NCI-H510A (cell line): ENCODE data around the gene ARHGAP12.

Experiments used
- DNase-seq: peaks from one replicate; lab custom pipeline; 2025; lab: John Stamatoyannopoulos, UW

ARHGAP12 gene

DNA sequence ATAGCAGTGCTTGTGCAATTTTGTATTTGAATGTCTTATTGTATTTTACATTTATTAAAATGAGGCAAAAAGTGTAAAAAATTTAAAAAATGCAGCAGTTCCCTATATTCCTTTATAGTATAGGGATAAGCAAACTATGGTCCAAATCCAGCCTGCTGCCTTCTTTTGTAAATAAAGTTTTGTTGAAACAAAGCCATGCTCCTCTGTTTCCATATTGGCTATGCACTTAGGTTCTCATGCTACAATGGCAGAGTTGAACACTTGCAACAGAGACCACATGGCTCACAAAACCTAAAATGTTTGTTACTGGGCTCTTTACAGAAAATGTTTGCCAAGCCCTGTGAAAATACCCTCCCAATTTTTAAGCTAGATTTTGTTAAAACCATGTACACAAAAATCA is 50.1 kb downstream of the ARHGAP12 start:
- DNase-seq = no peak

DNA sequence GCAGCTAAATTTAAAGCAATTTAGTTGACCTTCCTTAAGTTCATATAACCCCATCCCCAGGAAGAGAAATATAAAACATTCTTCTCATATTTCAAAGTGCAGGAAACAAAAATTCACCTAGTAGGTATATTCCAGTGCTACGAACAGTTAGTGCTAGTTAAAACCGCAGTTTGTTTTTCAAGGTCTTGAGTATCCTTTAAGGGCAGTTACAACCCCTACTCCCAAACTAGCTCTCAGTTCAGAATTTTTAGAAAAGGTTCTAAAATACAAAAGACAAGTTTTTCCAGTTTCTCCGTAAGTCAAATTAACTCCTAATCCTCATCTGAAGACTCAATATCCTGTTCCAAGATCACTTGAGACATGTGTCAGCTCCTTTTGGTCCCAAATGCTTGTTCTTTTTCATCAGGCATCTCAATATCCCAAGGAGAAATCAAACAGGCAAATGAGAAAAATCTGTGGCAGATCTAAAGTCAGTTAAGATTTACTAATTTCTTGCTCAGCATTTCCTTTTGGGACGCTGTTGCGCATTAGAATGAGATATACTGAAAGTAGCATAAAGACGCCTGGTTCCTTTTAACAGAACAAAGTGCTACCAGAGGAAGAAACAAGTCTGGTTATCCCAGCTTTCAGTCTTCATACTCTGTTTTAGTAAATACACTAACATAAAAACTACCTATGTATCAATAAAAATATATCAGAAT is 51.8 kb downstream of the ARHGAP12 start:
- no peak for DNase-seq

DNA sequence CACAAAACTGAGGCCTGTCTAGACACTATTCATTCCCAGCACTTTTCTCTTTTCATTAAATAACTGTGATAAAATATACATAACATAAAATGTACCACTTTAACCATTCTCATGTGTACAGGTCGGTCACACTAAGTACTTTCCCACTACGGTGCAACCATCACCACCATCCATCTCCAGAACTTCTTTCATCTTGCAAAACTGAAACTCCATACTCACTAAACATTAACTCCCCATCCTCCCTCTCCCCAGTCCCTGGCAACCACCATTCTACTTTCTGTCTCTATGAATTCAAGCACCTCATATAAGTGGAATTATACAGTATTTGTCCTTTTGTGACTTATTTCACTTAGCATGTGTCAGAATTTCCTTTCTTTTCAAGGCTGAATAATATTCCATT is 53.0 kb downstream of the ARHGAP12 start:
- DNase-seq = no peak

DNA sequence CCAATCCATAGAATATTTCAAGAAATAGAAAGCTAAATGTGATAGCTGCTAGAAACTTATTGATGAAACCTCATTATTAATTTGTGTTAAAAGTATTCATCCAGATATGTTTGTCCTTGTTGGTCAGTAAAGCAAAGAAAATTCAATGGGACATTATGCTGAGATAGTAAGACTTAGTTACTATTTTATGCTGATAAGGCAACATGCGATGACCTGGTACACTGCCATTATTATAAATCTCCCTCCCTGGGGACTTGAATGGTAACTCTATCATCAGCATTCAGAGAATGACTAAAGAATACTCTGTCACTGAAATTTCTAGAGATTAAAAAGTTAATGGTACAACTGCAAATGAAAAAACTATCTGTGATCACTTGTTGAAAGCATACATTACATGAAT is 54.9 kb downstream of the ARHGAP12 start:
- no peak for DNase-seq

DNA sequence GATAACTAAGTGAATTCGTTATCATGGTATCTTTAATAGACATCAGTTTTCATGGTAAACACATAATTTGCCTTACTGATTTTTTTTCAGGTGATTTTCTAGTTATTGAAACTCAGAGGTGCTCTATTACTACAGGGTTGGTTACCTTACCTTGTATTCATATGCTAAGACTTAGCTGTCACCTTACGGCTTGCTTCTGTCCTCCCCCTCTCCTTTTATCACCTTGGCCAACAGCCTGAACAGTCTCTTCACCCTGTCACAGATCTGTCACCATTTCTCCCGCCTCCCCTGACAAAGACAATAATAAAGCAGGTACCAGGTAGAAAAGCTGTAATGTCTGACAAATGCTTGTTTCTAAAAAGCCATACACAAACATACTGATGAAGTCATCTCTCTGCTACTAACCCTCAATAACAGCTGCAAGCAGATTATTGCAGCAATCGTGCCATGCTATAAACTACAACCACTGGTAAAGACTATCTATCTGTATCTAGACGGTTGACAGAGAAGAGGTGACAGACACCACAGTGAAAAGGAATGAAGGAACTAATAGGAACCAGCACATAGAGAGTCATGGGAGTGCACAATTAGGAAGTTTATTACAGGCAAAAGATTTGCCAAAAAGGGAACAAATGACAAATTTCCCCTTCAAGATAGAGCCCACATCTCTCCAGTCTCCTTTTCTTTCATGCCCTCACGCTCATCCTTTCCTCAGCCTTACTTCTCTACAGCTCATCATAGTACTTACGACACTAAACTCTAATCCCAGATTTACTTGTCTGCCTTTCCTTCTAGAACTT is 57.2 kb downstream of the ARHGAP12 start:
- no peak for DNase-seq

DNA sequence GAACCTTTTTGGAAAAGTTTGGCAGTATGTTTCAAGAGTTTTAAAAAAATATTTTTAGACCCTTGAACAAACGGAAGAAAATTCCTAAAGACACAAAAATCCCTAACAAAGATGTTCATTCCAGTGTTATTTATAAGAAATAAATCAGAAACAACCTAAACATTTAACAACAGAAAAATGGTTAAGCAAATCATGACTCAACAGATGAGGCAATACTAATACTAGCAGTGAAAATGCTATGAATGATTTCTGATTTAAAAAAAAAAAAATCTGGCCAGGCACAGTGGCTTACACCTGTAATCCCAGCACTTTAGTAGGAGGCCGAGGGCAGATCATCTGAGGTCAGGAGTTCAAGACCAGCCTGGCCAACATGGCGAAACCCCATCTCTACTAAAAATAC is 61.0 kb downstream of the ARHGAP12 start:
- no peak for DNase-seq

DNA sequence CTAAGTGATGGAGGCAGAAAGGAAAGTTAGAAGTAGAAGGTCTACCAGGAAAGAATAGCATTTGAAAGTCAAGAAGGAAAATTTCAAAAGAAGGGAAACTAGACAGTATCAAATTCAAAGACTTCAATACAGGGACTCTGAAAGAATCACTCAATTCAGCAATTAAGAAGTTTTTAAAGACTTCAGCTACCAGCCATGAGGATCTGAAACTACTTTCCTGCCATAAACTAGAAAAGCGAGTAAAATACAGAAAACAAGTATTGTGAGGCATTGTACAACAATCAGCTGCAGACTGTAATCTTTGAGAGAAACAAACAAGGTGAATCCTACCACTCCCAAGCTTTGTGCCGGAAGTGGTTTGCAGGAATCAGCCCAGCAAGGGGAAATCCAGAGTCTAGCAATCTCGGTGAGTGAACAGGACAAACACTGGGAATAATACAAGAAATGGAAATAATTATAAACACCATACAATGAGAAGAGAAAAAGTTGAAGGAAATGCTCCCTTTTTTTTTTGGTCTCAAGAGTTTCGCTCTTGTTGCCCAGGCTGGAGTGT is 62.4 kb downstream of the ARHGAP12 start:
- no peak for DNase-seq

DNA sequence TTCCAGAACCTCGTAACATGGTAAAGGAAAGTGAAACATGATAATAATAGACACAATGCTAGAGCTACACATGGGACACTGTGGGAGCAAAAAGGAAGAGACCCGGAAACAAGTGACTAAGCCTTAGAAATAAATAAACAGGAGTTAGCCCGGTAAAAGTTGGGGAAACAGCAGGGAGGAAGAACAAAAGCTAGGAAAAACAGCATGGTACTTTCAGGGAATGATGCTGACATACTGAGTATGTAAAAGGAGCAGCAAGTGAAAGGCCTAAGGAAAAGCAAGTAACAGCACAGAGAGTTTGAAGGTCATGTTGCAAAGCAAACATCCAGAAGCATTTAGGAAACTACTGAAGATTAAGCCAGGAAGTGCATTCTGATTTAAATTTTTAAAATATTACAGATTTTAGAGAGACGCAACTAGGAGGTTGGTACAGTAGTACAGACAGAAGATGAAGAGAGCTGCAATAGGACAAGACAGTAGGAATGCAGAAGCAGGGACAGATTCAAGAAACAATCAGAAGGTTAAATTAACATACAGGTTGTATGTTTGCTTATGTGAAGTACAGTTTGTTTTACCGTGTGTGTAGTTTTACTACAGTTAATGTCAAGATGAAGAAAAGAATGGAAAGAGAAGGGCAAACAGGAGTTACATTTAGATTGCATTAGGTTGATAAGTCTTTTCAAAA is 63.7 kb downstream of the ARHGAP12 start:
- DNase-seq = no peak

DNA sequence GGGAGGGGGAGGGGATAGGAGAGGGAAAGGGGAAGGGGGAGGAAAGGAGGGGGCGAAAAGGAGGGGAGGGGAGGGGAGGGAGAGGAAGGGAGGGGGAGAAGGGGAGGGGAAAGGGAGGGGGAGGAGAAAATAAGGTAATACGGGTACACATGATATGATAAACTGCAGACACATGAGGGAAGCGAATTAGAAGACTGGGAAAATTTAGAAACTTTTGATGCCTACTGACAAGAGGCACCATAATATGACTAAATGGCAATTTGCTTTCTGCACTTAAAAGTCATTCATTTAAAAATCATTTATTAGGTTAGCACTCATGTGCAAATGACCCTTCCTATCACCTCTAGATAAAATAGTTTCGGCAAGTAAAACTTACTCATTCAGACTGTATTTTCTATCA is 73.6 kb downstream of the ARHGAP12 start:
- DNase-seq = no peak

DNA sequence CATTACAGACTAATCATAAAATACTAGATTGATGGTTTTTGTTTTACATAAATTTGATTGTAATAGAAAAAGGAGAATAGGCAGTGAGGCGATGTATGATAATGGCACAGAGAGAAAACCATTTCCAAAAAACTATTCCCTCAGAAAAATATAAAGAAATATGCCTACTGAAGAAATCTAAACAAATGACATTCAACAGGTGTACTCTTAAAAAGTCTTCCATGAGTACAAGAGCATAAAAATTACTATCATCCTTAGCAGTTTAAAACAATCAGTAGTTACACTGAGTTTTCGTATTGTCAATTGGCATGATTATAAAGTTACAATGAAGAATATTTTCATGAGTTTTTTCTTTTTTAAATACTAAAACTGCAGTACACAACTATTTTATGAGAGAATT is 75.0 kb downstream of the ARHGAP12 start:
- DNase-seq = no peak

DNA sequence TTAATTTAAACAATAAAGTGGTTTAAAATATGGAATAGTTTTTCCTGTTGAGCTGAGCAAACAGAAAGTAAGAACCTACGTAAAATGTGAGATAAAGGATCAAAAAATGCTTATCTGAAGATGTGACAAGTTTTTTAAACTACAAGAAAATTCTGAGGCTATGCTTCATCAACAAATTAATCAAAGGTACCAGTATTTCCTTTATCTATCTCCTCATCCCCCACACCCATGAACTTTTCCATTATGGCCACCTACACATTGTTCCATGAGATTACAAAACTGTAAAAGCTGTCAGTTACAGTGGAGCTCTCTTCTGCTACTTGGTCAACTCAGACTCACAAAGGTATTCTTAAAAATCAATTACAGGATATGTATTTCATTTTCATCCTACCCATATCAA is 77.4 kb downstream of the ARHGAP12 start:
- no peak for DNase-seq

DNA sequence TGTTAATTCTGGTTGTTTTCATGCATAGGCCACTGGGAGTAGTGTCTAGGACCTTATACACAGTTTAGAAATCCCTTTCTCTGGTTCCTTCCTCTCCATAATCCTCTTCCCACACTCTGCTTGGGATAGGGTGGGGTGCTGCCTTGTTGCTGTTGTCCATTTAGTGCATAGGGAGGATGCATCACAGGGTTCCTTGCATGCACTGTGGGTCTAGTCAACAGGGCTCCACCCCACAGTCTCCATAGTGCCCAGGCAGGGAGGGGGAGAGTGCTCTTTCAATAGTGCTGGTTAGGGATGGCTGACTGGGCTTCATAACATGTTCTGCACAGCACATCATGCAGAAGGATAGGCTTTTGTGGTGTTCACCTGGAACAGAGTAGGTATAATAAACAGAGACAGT is 81.1 kb downstream of the ARHGAP12 start:
- no peak for DNase-seq

DNA sequence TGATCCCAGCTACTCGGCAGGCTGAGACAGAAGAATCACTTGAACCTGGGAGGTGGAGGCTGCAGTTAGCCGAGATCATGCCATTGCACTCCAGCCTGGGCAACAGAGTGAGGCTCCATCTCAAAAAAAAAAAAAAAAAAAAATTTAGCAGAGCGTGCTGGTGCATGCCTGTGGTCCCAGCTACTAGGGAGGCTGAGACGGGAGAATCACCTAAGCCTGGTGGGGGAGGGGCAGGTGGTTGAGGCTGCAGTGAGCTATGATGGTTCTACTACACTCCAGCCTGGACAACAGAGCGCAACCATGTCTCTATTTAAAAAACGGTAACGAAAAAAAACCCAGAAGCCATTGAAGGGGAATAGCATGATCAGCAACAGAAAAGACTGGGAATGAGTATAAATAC is 89.9 kb downstream of the ARHGAP12 start:
- no peak for DNase-seq

DNA sequence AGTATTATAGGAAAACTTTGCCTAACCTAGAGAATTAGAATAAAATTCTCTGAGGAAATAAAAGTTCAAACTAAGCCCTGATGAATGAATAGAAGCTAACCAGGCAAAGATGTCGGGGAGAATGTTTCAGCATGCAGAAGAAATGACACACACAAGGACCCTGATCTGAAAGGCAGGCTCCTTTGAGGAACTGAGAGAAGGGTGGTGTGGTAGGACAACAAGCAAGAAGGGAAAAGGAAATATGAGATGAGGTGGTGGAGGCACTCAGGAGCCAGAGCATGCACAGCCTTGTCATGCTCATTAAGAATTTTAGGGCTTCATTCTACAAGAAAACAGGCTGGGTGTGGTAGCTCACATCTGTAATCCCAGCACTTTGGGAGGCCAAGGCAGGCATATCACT is 90.6 kb downstream of the ARHGAP12 start:
- no peak for DNase-seq

DNA sequence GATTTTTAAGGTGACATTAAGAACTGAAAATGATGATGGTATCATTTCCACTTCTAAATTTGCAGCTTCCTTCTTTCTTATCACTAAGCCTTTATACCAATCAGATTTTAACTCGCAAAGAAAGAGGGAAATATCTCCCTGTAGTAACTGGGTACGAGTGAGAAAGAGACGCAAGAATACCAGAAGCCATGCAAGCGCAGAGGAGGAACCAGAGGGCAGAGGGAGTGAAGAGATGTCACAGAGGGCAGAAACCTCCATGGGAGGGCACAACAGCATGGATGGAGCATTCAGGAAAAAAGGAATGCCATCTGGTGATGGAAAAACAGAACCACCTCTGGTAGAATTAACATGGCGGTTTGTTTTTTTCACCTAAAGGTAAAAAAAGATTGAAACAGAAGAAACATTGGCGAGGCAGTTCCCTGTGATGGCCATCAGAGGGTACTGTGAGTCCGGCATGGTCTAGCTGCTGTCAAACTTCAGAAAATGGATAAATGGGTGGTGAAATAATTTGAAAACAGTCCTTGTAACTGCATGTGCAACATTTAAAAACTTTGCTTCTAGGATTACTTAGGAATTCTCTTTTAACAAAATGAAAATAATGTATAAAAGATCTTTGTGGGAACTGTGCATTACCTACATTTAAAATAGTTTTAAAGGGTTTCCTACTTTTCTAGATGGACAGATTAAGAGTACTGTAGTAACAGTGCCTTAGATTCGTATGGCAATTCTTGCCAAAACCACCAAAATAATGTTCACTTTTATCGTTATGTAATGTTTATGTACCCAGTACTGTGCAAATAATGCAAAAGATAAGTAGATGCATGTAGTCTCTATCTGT is 91.8 kb downstream of the ARHGAP12 start:
- DNase-seq = no peak

DNA sequence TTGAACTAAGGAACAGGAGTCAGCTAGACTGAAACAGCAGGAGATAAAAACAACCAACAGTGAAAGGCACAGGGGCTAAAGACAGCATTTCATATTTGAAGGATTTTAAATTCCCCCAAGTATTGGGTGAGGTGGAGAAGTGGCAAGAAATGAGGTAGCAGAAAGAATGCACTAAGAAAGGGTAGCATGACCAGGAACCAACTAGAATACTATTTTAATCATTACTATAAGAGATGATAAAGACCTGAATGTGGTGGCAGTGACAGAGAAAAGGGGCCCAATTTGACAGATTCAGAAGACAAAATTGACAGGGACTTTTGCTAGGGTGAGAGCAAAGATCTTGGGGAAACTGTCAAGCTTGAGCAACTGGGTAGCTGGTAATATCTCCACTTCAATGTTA is 94.9 kb downstream of the ARHGAP12 start:
- DNase-seq = no peak

DNA sequence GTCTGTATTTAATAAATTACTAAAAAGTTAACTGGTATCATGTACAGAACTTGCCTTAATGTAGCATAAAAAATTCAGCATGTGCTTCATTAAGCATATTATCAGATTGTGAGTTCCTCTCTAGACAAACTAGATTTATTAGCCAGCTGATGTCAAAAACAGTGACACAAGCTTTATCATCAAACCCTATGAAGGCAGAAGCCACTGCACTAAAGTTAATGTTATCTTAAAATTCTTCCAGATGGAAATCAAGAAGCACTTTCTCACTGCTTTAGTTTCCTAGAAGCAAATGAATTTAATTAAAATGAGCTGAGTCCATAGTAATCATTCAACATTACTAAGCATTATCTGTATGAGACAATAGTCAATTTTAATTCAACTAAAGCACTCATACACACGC is 96.4 kb downstream of the ARHGAP12 start:
- DNase-seq = no peak

DNA sequence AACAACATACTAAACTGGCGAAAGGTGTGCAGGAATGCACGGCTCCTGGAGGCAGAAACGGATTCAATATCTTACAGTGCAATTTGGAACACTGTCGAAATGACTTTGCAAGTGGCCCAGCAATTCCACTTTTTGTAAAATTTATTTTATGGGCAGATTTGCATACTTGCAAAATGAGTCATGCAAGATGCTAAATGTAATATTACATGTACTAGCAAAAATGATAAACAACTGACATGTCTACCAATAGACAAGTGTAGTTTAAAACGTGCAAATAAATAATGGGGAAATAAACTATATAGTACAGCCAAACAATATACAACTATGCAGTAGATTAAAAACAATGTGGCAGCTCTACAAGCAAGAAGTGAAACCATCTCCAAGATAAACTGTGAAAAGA is 97.7 kb downstream of the ARHGAP12 start:
- no peak for DNase-seq

DNA sequence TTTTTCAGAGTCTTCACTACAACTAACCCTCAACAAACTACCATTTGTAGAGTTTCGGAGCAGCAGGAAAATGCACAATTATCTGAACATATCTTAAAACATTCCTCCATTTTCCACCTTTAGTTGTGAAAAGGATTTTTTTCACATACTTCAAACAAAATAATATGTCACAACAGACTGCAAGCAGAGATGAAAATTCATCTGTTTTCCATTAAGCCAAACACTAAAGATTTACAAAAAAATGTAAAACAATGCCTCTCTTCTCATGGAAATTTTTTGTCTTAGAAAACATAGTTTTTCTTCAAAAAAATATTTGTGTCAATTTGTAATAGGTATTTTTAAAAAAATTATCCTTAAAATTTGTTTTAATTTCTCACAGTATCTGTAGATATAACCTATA is 98.9 kb downstream of the ARHGAP12 start:
- DNase-seq = no peak

DNA sequence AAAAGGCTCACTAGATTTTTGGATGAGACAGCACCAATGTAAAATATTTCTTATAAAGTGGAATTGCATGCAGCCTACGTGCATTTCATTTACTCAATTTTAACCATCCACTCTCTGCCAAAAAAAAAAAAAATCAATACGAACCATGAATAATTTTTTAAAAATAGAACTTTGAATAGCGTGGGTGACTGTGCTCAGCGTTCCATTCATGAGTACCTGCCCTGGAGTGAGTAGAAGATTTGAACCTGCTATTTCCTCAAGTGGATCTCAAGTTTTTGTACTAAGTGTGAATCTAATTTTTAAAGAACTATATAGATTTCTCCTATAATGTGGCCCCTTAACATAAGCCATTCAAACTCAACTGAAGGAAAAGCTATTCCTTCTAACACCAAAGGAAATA is 105.3 kb downstream of the ARHGAP12 start:
- no peak for DNase-seq

DNA sequence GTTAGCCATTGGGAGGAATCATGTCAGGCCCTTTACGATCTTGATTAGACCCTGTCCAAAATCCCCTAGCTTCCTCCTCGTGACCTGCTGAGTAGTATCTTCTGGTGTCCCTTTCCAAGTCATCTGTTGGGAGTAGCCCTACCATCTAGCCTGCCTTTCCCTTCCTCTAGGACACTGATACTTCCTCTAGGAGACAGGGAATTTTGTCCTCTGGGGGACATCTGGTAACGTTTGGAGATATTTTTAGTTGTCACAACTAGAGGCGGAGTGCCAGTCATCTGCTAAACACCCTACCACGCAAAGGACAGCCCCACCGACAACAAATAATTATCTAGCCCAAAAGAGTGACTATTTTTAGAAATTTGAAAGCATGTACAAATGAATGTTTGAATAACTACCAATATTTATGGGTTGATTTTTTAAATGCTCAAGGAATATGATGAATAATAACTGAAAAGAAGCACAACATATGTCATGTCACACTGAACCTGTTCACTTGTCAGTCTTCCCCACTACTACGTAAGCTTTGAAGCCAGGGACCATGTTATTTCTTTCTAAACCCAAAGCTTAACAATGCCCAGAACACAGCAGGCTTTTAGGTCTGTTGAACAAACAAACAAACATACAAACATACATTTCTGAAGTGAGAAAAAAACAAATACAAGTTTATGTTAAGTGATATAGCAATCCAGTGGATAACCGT is 105.9 kb downstream of the ARHGAP12 start:
- no peak for DNase-seq
